ENCODE measurements around the gene COL26A1.
"Not testable (repeated sequence)": the region's sequence is repeated elsewhere in the genome, so short reads cannot be mapped to it uniquely, and the experiment has no call there.

DNA sequence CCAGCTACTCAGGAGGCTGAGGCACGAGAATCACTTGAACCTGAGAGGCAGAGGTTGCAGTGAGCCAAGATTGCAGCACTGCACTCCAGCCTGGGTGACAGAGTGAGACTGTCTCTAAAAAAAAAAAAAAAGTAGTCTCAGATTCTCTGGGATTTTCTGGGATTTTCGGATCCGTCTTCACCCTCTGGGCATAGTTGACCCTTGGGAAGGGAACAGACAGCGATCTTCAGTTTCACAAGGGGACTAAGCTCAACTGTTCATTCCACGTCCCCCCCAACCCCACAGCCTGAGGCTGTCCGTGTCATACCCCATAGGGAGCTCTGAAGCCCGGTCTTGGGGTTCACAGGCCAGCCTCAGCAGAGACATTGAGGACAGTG is 123.4 kb downstream of the COL26A1 start:
- not testable (repeated sequence) for TF ChIP-seq EZH2 (IDR thresholded peaks at IDR 0.05); POLR2AphosphoS5 (IDR thresholded peaks at IDR 0.05; ENCODE audit: borderline replicate concordance, low read depth, low read length); FOXP2 (optimal IDR thresholded peaks at IDR 0.05; ENCODE audit: control extremely low read depth, extremely low read length, insufficient read depth)

Data from SK-N-MC (cell line).